Airway epithelial cell (primary cell): ENCODE data around the gene PHPT1. TPM values are rescaled to one million over a fixed set of nuclear protein-coding genes. Genes with fewer than 3 reads are reported as not detected.

Source experiments
- total RNA-seq: library from RNA; depleted of rRNA; stranded (reverse); fragments of >200 nt; gene quantifications from 2 replicates; pipeline ENCODE4 v1.2.3, GENCODE V29; 2015

The PHPT1 gene
- 109 and 144 TPM in 2 replicates for total RNA-seq

GRCh38 chr9:136849038-136849959, at the start of gene PHPT1:
Gene PHPT1 (plus strand): TSS chr9:136849409. CDS start chr9:136849431, 22 bp downstream.

GRCh38 chr9:136807281-136808074, 41.7 kb upstream of the PHPT1 start, which contains the start of gene RABL6:
Gene RABL6 (plus strand): TSS chr9:136807948. CDS start chr9:136808197, 249 bp downstream.

GRCh38 chr9:136842380-136842948, 6.7 kb upstream of the PHPT1 start, which contains the start of gene AJM1:
Gene AJM1 (plus strand): TSS chr9:136842478. CDS start chr9:136844415, 1,937 bp downstream.

GRCh38 chr9:136851941-136852663, 2.9 kb downstream of the PHPT1 start, which contains the start of gene MAMDC4:
Gene MAMDC4 (plus strand): TSS chr9:136852346. CDS start chr9:136852417, 71 bp downstream.

GRCh38 chr9:136885950-136886578, 36.9 kb downstream of the PHPT1 start, which contains the start of gene TRAF2:
Gene TRAF2 (plus strand): TSS chr9:136886516. CDS start chr9:136898741, 12,225 bp downstream.

Other genes with a start within 250 kb of the PHPT1 start
- gene EGFL7, start 186.5 kb upstream of the PHPT1 start, total RNA-seq, result 27.7 and 28.8 TPM in 2 replicates
- gene AGPAT2, start 162.0 kb upstream of the PHPT1 start, total RNA-seq, result 36.9 and 56.4 TPM in 2 replicates
- 5.3 and 5.5 TPM in 2 replicates for gene DIPK1B, start 136.8 kb upstream of the PHPT1 start, total RNA-seq
- not detected in 2 replicates for gene LCN10, start 106.5 kb upstream of the PHPT1 start, total RNA-seq
- gene LCN6, start 100.9 kb upstream of the PHPT1 start, total RNA-seq, result not detected in 2 replicates
- gene LCN8, start 91.2 kb upstream of the PHPT1 start, total RNA-seq, result not detected in 2 replicates
- not detected in 2 replicates for gene LCN15, start 84.9 kb upstream of the PHPT1 start, total RNA-seq
- 163 and 200 TPM in 2 replicates for gene TMEM141, start 58.1 kb upstream of the PHPT1 start, total RNA-seq
- gene CCDC183, start 53.1 kb upstream of the PHPT1 start, total RNA-seq, result 0.42 TPM in 1 of 2 replicates, not detected in the other
- 86.5 and 106 TPM in 2 replicates for gene RABL6, start 41.5 kb upstream of the PHPT1 start, total RNA-seq
- 1.8 and 2.0 TPM in 2 replicates for gene AJM1, start 6.9 kb upstream of the PHPT1 start, total RNA-seq
- 0.74 and 1.4 TPM in 2 replicates for gene MAMDC4, start 2.9 kb downstream of the PHPT1 start, total RNA-seq
- 341 and 351 TPM in 2 replicates for gene EDF1, start 16.9 kb downstream of the PHPT1 start, total RNA-seq
- gene TRAF2, start 37.1 kb downstream of the PHPT1 start, total RNA-seq, result 11.5 and 16.3 TPM in 2 replicates
- gene FBXW5, start 95.3 kb downstream of the PHPT1 start, total RNA-seq, result 147 and 164 TPM in 2 replicates
- gene C8G, start 95.8 kb downstream of the PHPT1 start, total RNA-seq, result not detected in 2 replicates
- not detected in 2 replicates for gene LCN12, start 102.9 kb downstream of the PHPT1 start, total RNA-seq
- not detected in 2 replicates for gene PTGDS, start 128.1 kb downstream of the PHPT1 start, total RNA-seq
- not detected in 2 replicates for gene LCNL1, start 133.6 kb downstream of the PHPT1 start, total RNA-seq
- gene PAXX, start 143.0 kb downstream of the PHPT1 start, total RNA-seq, result 50.9 and 69.2 TPM in 2 replicates
- gene CLIC3, start 147.2 kb downstream of the PHPT1 start, total RNA-seq, result 179 and 203 TPM in 2 replicates
- 11.9 and 15.6 TPM in 2 replicates for gene ABCA2, start 178.8 kb downstream of the PHPT1 start, total RNA-seq
- gene FUT7, start 182.7 kb downstream of the PHPT1 start, total RNA-seq, result not detected in 2 replicates
- 36.7 and 39.0 TPM in 2 replicates for gene NPDC1, start 196.8 kb downstream of the PHPT1 start, total RNA-seq
- gene ENTPD2, start 204.7 kb downstream of the PHPT1 start, total RNA-seq, result 1.1 and 1.4 TPM in 2 replicates
- gene SAPCD2, start 221.1 kb downstream of the PHPT1 start, total RNA-seq, result 31.6 and 31.9 TPM in 2 replicates
- gene UAP1L1, start 228.1 kb downstream of the PHPT1 start, total RNA-seq, result 2.7 and 4.0 TPM in 2 replicates
- 59.0 and 62.8 TPM in 2 replicates for gene MAN1B1, start 237.6 kb downstream of the PHPT1 start, total RNA-seq